ENCODE measurements around the gene CHPF.

The CHPF gene

GRCh38 chr2:219496825-219497494, 46.6 kb downstream of the CHPF start:
- H3K27ac ChIP-seq (ENCODE audit: insufficient read depth, low read depth, low read length, poor library complexity, severe bottlenecking): no peak overlapping the region
- peaks cover 61% of the 10 kb centered on the region for H3K27me3 ChIP-seq (ENCODE audit: control insufficient read depth, insufficient read depth, low read length, poor library complexity, severe bottlenecking)
- 18 to 20% methylated on average over 61 of the region's 61 CpGs for WGBS, 2 experiments
- peaks cover 20% of the 10 kb centered on the region for H3K4me1 ChIP-seq (ENCODE audit: control insufficient read depth, insufficient read depth, low read length)
- no peak overlapping the region for H3K4me3 ChIP-seq (ENCODE audit: insufficient read depth, low read depth, low read length)
- no peaks in the 10 kb centered on the region for H3K36me3 ChIP-seq (ENCODE audit: control insufficient read depth, insufficient read depth, low read length)
- no peaks in the 10 kb centered on the region for H3K9me3 ChIP-seq (ENCODE audit: control insufficient read depth, low read length)

GRCh38 chr2:219496247-219496824, 47.3 kb downstream of the CHPF start:
- no peaks in the 10 kb centered on the region for H3K36me3 ChIP-seq (ENCODE audit: control insufficient read depth, insufficient read depth, low read length)
- H3K27me3 ChIP-seq (ENCODE audit: control insufficient read depth, insufficient read depth, low read length, poor library complexity, severe bottlenecking): peaks cover 61% of the 10 kb centered on the region
- peaks cover 20% of the 10 kb centered on the region for H3K4me1 ChIP-seq (ENCODE audit: control insufficient read depth, insufficient read depth, low read length)
- no peaks in the 10 kb centered on the region for H3K9me3 ChIP-seq (ENCODE audit: control insufficient read depth, low read length)
- 28 to 29% methylated on average over 20 of the region's 20 CpGs for WGBS, 2 experiments
- H3K27ac ChIP-seq (ENCODE audit: insufficient read depth, low read depth, low read length, poor library complexity, severe bottlenecking): no peak overlapping the region
- no peak overlapping the region for H3K4me3 ChIP-seq (ENCODE audit: insufficient read depth, low read depth, low read length)

- H3K4me1 ChIP-seq (ENCODE audit: control insufficient read depth, insufficient read depth, low read length): peaks cover 20% of the 10 kb centered on the region
Observed at GRCh38 chr2:219495531-219496122, 48.0 kb downstream of the CHPF start.

GRCh38 chr2:219494952-219495530, 48.6 kb downstream of the CHPF start:
- H3K27ac ChIP-seq (ENCODE audit: insufficient read depth, low read depth, low read length, poor library complexity, severe bottlenecking): no peak overlapping the region
- H3K27me3 ChIP-seq (ENCODE audit: control insufficient read depth, insufficient read depth, low read length, poor library complexity, severe bottlenecking): peaks cover 61% of the 10 kb centered on the region
- H3K4me3 ChIP-seq (ENCODE audit: insufficient read depth, low read depth, low read length): no peak overlapping the region
- H3K4me1 ChIP-seq (ENCODE audit: control insufficient read depth, insufficient read depth, low read length): peaks cover 19% of the 10 kb centered on the region
- H3K9me3 ChIP-seq (ENCODE audit: control insufficient read depth, low read length): no peaks in the 10 kb centered on the region
- WGBS, 2 experiments: 53% methylated on average over 10 of the region's 10 CpGs
- no peaks in the 10 kb centered on the region for H3K36me3 ChIP-seq (ENCODE audit: control insufficient read depth, insufficient read depth, low read length)

More at GRCh38 chr2:219495531-219496122, 48.0 kb downstream of the CHPF start:
- Histone ChIP-seq H3K36me3 (ENCODE audit: control insufficient read depth, insufficient read depth, low read length) (no peaks in the 10 kb centered on the region), H3K4me3 (ENCODE audit: insufficient read depth, low read depth, low read length) (no peak overlapping the region), H3K9me3 (ENCODE audit: control insufficient read depth, low read length) (no peaks in the 10 kb centered on the region), H3K27ac (ENCODE audit: insufficient read depth, low read depth, low read length, poor library complexity, severe bottlenecking) (no peak overlapping the region), H3K27me3 (ENCODE audit: control insufficient read depth, insufficient read depth, low read length, poor library complexity, severe bottlenecking) (peaks cover 61% of the 10 kb centered on the region)
- WGBS, 2 experiments: 32 to 33% methylated on average over 14 of the region's 14 CpGs

GRCh38 chr2:219493086-219493485, 50.5 kb downstream of the CHPF start:
- Histone ChIP-seq H3K27ac (ENCODE audit: insufficient read depth, low read depth, low read length, poor library complexity, severe bottlenecking) (no peak overlapping the region), H3K9me3 (ENCODE audit: control insufficient read depth, low read length) (no peaks in the 10 kb centered on the region), H3K4me3 (ENCODE audit: insufficient read depth, low read depth, low read length) (no peak overlapping the region), H3K36me3 (ENCODE audit: control insufficient read depth, insufficient read depth, low read length) (no peaks in the 10 kb centered on the region), H3K27me3 (ENCODE audit: control insufficient read depth, insufficient read depth, low read length, poor library complexity, severe bottlenecking) (peaks cover 60% of the 10 kb centered on the region), H3K4me1 (ENCODE audit: control insufficient read depth, insufficient read depth, low read length) (peaks cover 9% of the 10 kb centered on the region)
- 93% methylated on average over 5 of the region's 5 CpGs for WGBS, 2 experiments

GRCh38 chr2:219492575-219492974, 51.0 kb downstream of the CHPF start:
- Histone ChIP-seq H3K9me3 (ENCODE audit: control insufficient read depth, low read length) (no peaks in the 10 kb centered on the region), H3K36me3 (ENCODE audit: control insufficient read depth, insufficient read depth, low read length) (no peaks in the 10 kb centered on the region), H3K4me3 (ENCODE audit: insufficient read depth, low read depth, low read length) (no peak overlapping the region), H3K27me3 (ENCODE audit: control insufficient read depth, insufficient read depth, low read length, poor library complexity, severe bottlenecking) (peaks cover 60% of the 10 kb centered on the region), H3K27ac (ENCODE audit: insufficient read depth, low read depth, low read length, poor library complexity, severe bottlenecking) (no peak overlapping the region), H3K4me1 (ENCODE audit: control insufficient read depth, insufficient read depth, low read length) (peaks cover 8% of the 10 kb centered on the region)
- WGBS, 2 experiments: 56 to 60% methylated on average over 20 of the region's 20 CpGs

- Histone ChIP-seq H3K27me3 (ENCODE audit: control insufficient read depth, insufficient read depth, low read length, poor library complexity, severe bottlenecking) (peaks cover 58% of the 10 kb centered on the region), H3K4me1 (ENCODE audit: control insufficient read depth, insufficient read depth, low read length) (peaks cover 12% of the 10 kb centered on the region), H3K4me3 (ENCODE audit: insufficient read depth, low read depth, low read length) (no peak overlapping the region), H3K9me3 (ENCODE audit: control insufficient read depth, low read length) (no peaks in the 10 kb centered on the region), H3K36me3 (ENCODE audit: control insufficient read depth, insufficient read depth, low read length) (no peaks in the 10 kb centered on the region), H3K27ac (ENCODE audit: insufficient read depth, low read depth, low read length, poor library complexity, severe bottlenecking) (no peak overlapping the region)
- WGBS, 2 experiments: 87 to 90% methylated on average over 14 of the region's 14 CpGs
Observed at GRCh38 chr2:219491278-219491963, 52.2 kb downstream of the CHPF start.

GRCh38 chr2:219490600-219491130, 52.9 kb downstream of the CHPF start:
- peaks cover 58% of the 10 kb centered on the region for H3K27me3 ChIP-seq (ENCODE audit: control insufficient read depth, insufficient read depth, low read length, poor library complexity, severe bottlenecking)
- no peaks in the 10 kb centered on the region for H3K9me3 ChIP-seq (ENCODE audit: control insufficient read depth, low read length)
- WGBS, 2 experiments: 92% methylated on average over 10 of the region's 10 CpGs
- H3K27ac ChIP-seq (ENCODE audit: insufficient read depth, low read depth, low read length, poor library complexity, severe bottlenecking): no peak overlapping the region
- peaks cover 14% of the 10 kb centered on the region for H3K4me1 ChIP-seq (ENCODE audit: control insufficient read depth, insufficient read depth, low read length)
- H3K4me3 ChIP-seq (ENCODE audit: insufficient read depth, low read depth, low read length): no peak overlapping the region
- H3K36me3 ChIP-seq (ENCODE audit: control insufficient read depth, insufficient read depth, low read length): no peaks in the 10 kb centered on the region

- no peaks in the 10 kb centered on the region for H3K36me3 ChIP-seq (ENCODE audit: control insufficient read depth, insufficient read depth, low read length)
Observed at GRCh38 chr2:219490186-219490585, 53.4 kb downstream of the CHPF start.

More at GRCh38 chr2:219490186-219490585, 53.4 kb downstream of the CHPF start:
- no peaks in the 10 kb centered on the region for H3K9me3 ChIP-seq (ENCODE audit: control insufficient read depth, low read length)
- peaks cover 14% of the 10 kb centered on the region for H3K4me1 ChIP-seq (ENCODE audit: control insufficient read depth, insufficient read depth, low read length)
- 92 to 93% methylated on average over 23 of the region's 23 CpGs for WGBS, 2 experiments
- no peak overlapping the region for H3K4me3 ChIP-seq (ENCODE audit: insufficient read depth, low read depth, low read length)
- no peak overlapping the region for H3K27ac ChIP-seq (ENCODE audit: insufficient read depth, low read depth, low read length, poor library complexity, severe bottlenecking)
- peaks cover 58% of the 10 kb centered on the region for H3K27me3 ChIP-seq (ENCODE audit: control insufficient read depth, insufficient read depth, low read length, poor library complexity, severe bottlenecking)

Data from ectodermal cell (in vitro differentiated cells).